ENCODE measurements around the gene CBX4. TPM values are rescaled to one million over a fixed set of nuclear protein-coding genes. Genes with fewer than 3 reads are reported as not detected.

Gene CBX4
- total and polyA plus RNA-seq, 8 donors = 11.1 to 22.3 (median 17.0) TPM

- H3K36me3 ChIP-seq = peaks cover 0 to 6% of the 10 kb centered on the region in 2 donors
- H3K27ac ChIP-seq = no peak overlapping the region
- no peak for TF ChIP-seq CTCF (IDR thresholded peaks at IDR 0.05)
- peak in 1 of 4 donors; percentile 53 for DNase-seq
- H3K9me3 ChIP-seq = no peaks in the 10 kb centered on the region
- no peak overlapping the region for H3K4me3 ChIP-seq
- peaks cover 33 to 77% of the 10 kb centered on the region in 2 donors for H3K4me1 ChIP-seq
- peaks cover 70 to 75% of the 10 kb centered on the region in 2 donors for H3K27me3 ChIP-seq
- intact Hi-C loops (cut with DNase I) = no loop called here
- ATAC-seq = no peak
These were observed 39.5 kb downstream of the CBX4 start for GRCh38 chr17:79799538-79800324.

- Histone ChIP-seq H3K27me3 (peaks cover 65 to 70% of the 10 kb centered on the region in 2 donors), H3K9me3 (no peaks in the 10 kb centered on the region), H3K27ac (no peak overlapping the region), H3K4me3 (no peak overlapping the region), H3K4me1 (peaks cover 33 to 71% of the 10 kb centered on the region in 2 donors), H3K36me3 (peaks cover 0 to 11% of the 10 kb centered on the region in 2 donors)
- intact Hi-C loops (cut with DNase I) = no loop called here
- TF ChIP-seq CTCF (IDR thresholded peaks at IDR 0.05) = no peak
- no peak for ATAC-seq
- DNase-seq = peak in 1 of 4 donors; percentile 70
These were observed 40.1 kb downstream of the CBX4 start for GRCh38 chr17:79799174-79799537.

GRCh38 chr17:79798299-79799173 lies 40.7 kb downstream of the CBX4 start:
- intact Hi-C loops (cut with DNase I) = no loop called here

GRCh38 chr17:79797492-79798298 lies 41.5 kb downstream of the CBX4 start:
- peak overlapping the region; percentile 53 to 84 for H3K27ac ChIP-seq
- no peak for TF ChIP-seq CTCF (IDR thresholded peaks at IDR 0.05)
- H3K4me3 ChIP-seq = peak overlapping the region; percentile 42 to 64
- peaks cover 33 to 62% of the 10 kb centered on the region in 2 donors for H3K4me1 ChIP-seq
- ATAC-seq (peak; percentile 20), DNase-seq (peak in 1 of 4 donors; percentile 84)
- intact Hi-C loops (cut with DNase I) = no loop called here
- H3K36me3 ChIP-seq = peaks cover 0 to 11% of the 10 kb centered on the region in 2 donors
- H3K9me3 ChIP-seq = no peaks in the 10 kb centered on the region
- H3K27me3 ChIP-seq = peaks cover 53 to 70% of the 10 kb centered on the region in 2 donors

More at GRCh38 chr17:79798299-79799173, 40.7 kb downstream of the CBX4 start:
- Histone ChIP-seq H3K4me1 (peaks cover 33 to 65% of the 10 kb centered on the region in 2 donors), H3K4me3 (peak overlapping the region; percentile 42 to 64), H3K36me3 (peaks cover 0 to 11% of the 10 kb centered on the region in 2 donors), H3K9me3 (no peaks in the 10 kb centered on the region), H3K27ac (no peak overlapping the region), H3K27me3 (peaks cover 58 to 70% of the 10 kb centered on the region in 2 donors)
- peak in 1 of 4 donors; percentile 78 for DNase-seq
- no peak for TF ChIP-seq CTCF (IDR thresholded peaks at IDR 0.05)
- no peak for ATAC-seq
